SK-N-SH (cell line): ENCODE data around the gene CUX1. TPM values are rescaled to one million over a fixed set of nuclear protein-coding genes. Genes with fewer than 3 reads are reported as not detected.

Source experiments
- CTCF ChIA-PET: fragments of 300-600, 350-600 bp; formaldehyde crosslinking; extraction: SDS; loops from one replicate; lab custom pipeline; 2021; lab: Yijun Ruan, JAX
- POLR2A ChIA-PET: fragments of 350-600 bp; sonication (Branson Sonifier 250); formaldehyde crosslinking; extraction: SDS; loops from one replicate; lab custom pipeline; 2020; ENCODE audit warnings: antibody characterized with exemption, inconsistent platforms; lab: Yijun Ruan, JAX
- DNase-seq: peaks from one replicate; pipeline ENCODE4 v3.0.0; 2012
- H2AFZ ChIP-seq: fragments of 200-600 bp; sonication (generic); 2 replicates; pipeline ENCODE4 v1.8.1; 2016; ENCODE audit warnings: antibody characterized with exemption, mild to moderate bottlenecking, low read depth
- H3F3A ChIP-seq: fragments of 200-600 bp; sonication (generic); replicated peaks from 2 replicates; pipeline ENCODE3; 2016; ENCODE audit warnings: antibody characterized with exemption, mild to moderate bottlenecking; ENCODE audit not compliant: insufficient read depth
- H3K27ac ChIP-seq, 2 experiments: fragments of 200-500 bp in 1 of 2; fragments of 200-600 bp in 1 of 2; sonication (Bioruptor generic) in 1 of 2; sonication (generic), shearing (Covaris generic) in 1 of 2; 2 replicates each; pipeline versions ENCODE4 v1.5.1 to v1.6.1; 2014 to 2016; ENCODE audit warnings: low read depth in 2 of 2, inconsistent platforms in 1 of 2, low read length in 1 of 2, mild to moderate bottlenecking in 1 of 2, mixed read lengths in 1 of 2
- H3K27me3 ChIP-seq: fragments of 200-600 bp; sonication (generic), shearing (Covaris generic); 2 replicates; pipeline ENCODE4 v1.6.1; 2016; ENCODE audit warnings: mixed run types; ENCODE audit not compliant: insufficient read depth
- H3K36me3 ChIP-seq, 2 experiments: fragments of 200-500 bp in 1 of 2; fragments of 200-600 bp in 1 of 2; sonication (Bioruptor generic) in 1 of 2; sonication (generic) in 1 of 2; replicated peaks in 1 of 2; 2 replicates each; pipeline versions ENCODE3 to v1.5.1; 2014 to 2016; ENCODE audit warnings: low read length in 1 of 2, mild to moderate bottlenecking in 1 of 2; ENCODE audit not compliant: insufficient read depth in 2 of 2, control insufficient read depth in 1 of 2
- H3K4me1 ChIP-seq, 2 experiments: fragments of 200-500 bp in 1 of 2; fragments of 200-600 bp in 1 of 2; sonication (Bioruptor generic) in 1 of 2; sonication (generic), shearing (Covaris generic) in 1 of 2; 2 replicates each; pipeline versions ENCODE4 v1.5.1 to v1.6.1; 2014 to 2016; ENCODE audit warnings: low read depth in 1 of 2, low read length in 1 of 2, mixed run types in 1 of 2; ENCODE audit not compliant: insufficient read depth in 2 of 2, control insufficient read depth in 1 of 2
- H3K4me2 ChIP-seq: fragments of 200-600 bp; sonication (generic), shearing (Covaris generic); 2 replicates; pipeline ENCODE4 v1.6.1; 2017; ENCODE audit warnings: mixed run types
- H3K4me3 ChIP-seq, 2 experiments: fragments of 200-500 bp in 1 of 2; fragments of 200-600 bp in 1 of 2; sonication (Bioruptor generic) in 1 of 2; sonication (generic), shearing (Covaris generic) in 1 of 2; 2 replicates each; pipeline versions ENCODE4 v1.5.1 to v1.8.1; 2014 to 2016; ENCODE audit warnings: low read depth in 2 of 2, inconsistent platforms in 1 of 2, low read length in 1 of 2, mild to moderate bottlenecking in 1 of 2, mixed read lengths in 1 of 2, moderate library complexity in 1 of 2
- H3K79me2 ChIP-seq: fragments of 200-600 bp; sonication (generic); 2 replicates; pipeline ENCODE4 v1.8.1; 2017; ENCODE audit warnings: mild to moderate bottlenecking; ENCODE audit not compliant: insufficient read depth
- H3K9ac ChIP-seq: fragments of 200-600 bp; sonication (generic); 2 replicates; pipeline ENCODE4 v1.6.1; 2017; ENCODE audit warnings: mixed run types
- H3K9me2 ChIP-seq: fragments of 200-600 bp; sonication (generic); 2 replicates; pipeline ENCODE4 v1.6.1; 2017; ENCODE audit warnings: mixed run types
- H3K9me3 ChIP-seq: fragments of 200-600 bp; sonication (generic); 2 replicates; pipeline ENCODE4 v1.6.1; 2017; ENCODE audit warnings: mixed run types, mild to moderate bottlenecking, moderate library complexity
- H4K20me1 ChIP-seq: fragments of 200-600 bp; sonication (generic); 2 replicates; pipeline ENCODE4 v1.6.1; 2017; ENCODE audit warnings: mild to moderate bottlenecking, mixed run types; ENCODE audit not compliant: insufficient read depth
- CHD2 ChIP-seq: fragments of 150-350 bp; IDR thresholded peaks from 2 replicates; pipeline ENCODE4 v1.6.1; 2018; ENCODE audit warnings: low read length; ENCODE audit not compliant: partially characterized antibody
- EZH2phosphoT487 ChIP-seq: fragments of 200-600 bp; sonication (generic); IDR thresholded peaks from 2 replicates; pipeline ENCODE4 v1.6.1; 2017; ENCODE audit warnings: low read depth, mixed run types, mild to moderate bottlenecking, antibody characterized with exemption, moderate library complexity, borderline replicate concordance
- FOSL2 ChIP-seq: IDR thresholded peaks from 2 replicates; pipeline ENCODE4 v1.4.0; 2012; ENCODE audit warnings: low read depth, mild to moderate bottlenecking, moderate library complexity, borderline replicate concordance
- FOXJ3 ChIP-seq: sonication (generic); formaldehyde crosslinking; IDR thresholded peaks from 2 replicates; pipeline ENCODE4 v1.5.1; 2020; ENCODE audit warnings: mild to moderate bottlenecking, missing genetic modification reagents
- JUND ChIP-seq: IDR thresholded peaks from 2 replicates; pipeline ENCODE4 v1.4.0; 2012
- MAX ChIP-seq: IDR thresholded peaks from 2 replicates; pipeline ENCODE4 v1.4.0; 2012; ENCODE audit warnings: low read depth
- MXI1 ChIP-seq: IDR thresholded peaks from 2 replicates; pipeline ENCODE4 v1.6.1; 2012; ENCODE audit warnings: mild to moderate bottlenecking, low read depth, low read length, improper control_type of control experiment
- NFIC ChIP-seq: IDR thresholded peaks from 2 replicates; pipeline ENCODE4 v1.4.0; 2012; ENCODE audit warnings: borderline replicate concordance
- NRF1 ChIP-seq: IDR thresholded peaks from 2 replicates; pipeline ENCODE4 v1.6.1; 2012; ENCODE audit warnings: low read depth, mild to moderate bottlenecking, low read length
- RAD21 ChIP-seq: IDR thresholded peaks from 2 replicates; pipeline ENCODE4 v1.6.1; 2012; ENCODE audit warnings: mild to moderate bottlenecking, low read length
- RCOR1 ChIP-seq: fragments of 150-350 bp; IDR thresholded peaks from 2 replicates; pipeline ENCODE4 v1.6.1; 2017; ENCODE audit warnings: antibody characterized with exemption, low read length
- RFX5 ChIP-seq: IDR thresholded peaks from 2 replicates; pipeline ENCODE4 v1.6.1; 2012; ENCODE audit warnings: mild to moderate bottlenecking, improper control_type of control experiment, low read length
- SIN3A ChIP-seq: IDR thresholded peaks from 2 replicates; pipeline ENCODE4 v1.6.1; 2012; ENCODE audit warnings: low read depth, mild to moderate bottlenecking, low read length, moderate library complexity, borderline replicate concordance
- USF2 ChIP-seq: fragments of 150-350 bp; IDR thresholded peaks from 2 replicates; pipeline ENCODE4 v1.6.1; 2017; ENCODE audit warnings: antibody characterized with exemption, low read length, low read depth, borderline replicate concordance
- ZBTB33 ChIP-seq: IDR thresholded peaks from 2 replicates; pipeline ENCODE4 v1.4.0; 2012; ENCODE audit warnings: low read depth, borderline replicate concordance
- WGBS: methylation state at CpG from one replicate; pipeline ENCODE4 v1.1.6; 2017; ENCODE audit warnings: low lambda C conversion rate; 5-methylcytosine and 5-hydroxymethylcytosine counted together
- polyA plus RNA-seq, 3 experiments: library from polyadenylated mRNA; depleted of rRNA; stranded (reverse); fragments of >200 nt; gene quantifications; 2 replicates each; pipeline ENCODE4 v1.2.3, GENCODE V29; 2012
- TF ChIP-seq, protein P1 (sequence below): fragments of 150-350 bp; IDR thresholded peaks from 2 replicates; pipeline ENCODE4 v1.6.1; 2016; ENCODE audit warnings: mild to moderate bottlenecking, low read depth, low read length
- TF ChIP-seq, protein P2 (sequence below): IDR thresholded peaks from 2 replicates; pipeline ENCODE4 v1.6.1; 2012; ENCODE audit warnings: mild to moderate bottlenecking, low read depth, low read length, moderate library complexity

Gene CUX1
- polyA plus RNA-seq, 1 of the 3 experiments (the other 2 are of a cell fraction), result 68.6 TPM

DNA sequence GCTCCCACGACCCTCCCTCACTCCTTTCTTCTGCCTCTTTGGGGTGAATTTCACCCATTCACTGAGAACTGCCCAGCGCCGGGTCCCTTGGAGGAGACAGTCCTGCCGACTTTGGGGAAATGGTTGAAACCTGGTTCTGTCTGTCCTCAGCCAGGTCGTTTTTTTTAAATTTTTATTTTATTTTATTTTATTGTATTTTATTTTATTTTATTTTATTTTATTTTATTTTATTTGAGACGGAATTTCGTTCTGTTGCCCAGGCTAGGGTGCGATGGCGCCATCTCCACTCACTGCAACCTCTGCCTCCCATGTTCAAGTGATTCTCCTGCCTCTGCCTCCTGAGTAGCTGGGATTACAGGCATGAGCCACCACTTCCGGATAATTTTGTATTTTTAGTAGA is 363.3 kb downstream of the CUX1 start:
- Histone ChIP-seq H3K27me3 (no peaks in the 10 kb centered on the region), H4K20me1 (no peaks in the 10 kb centered on the region), H3K4me3 (no peak overlapping the region), H3K27ac (no peak overlapping the region), H2AFZ (no peak overlapping the region), H3K79me2 (no peaks in the 10 kb centered on the region), H3K36me3 (peaks cover 9 to 38% of the 10 kb centered on the region in 2 experiments), H3K9ac (no peak overlapping the region), H3K4me1 (peaks cover 0 to 4% of the 10 kb centered on the region in 2 experiments; a peak in 1 of 4 replicates), H3K4me2 (no peak overlapping the region), H3F3A (no peaks in the 10 kb centered on the region)
- no peak for TF ChIP-seq RCOR1
- no peak for TF ChIP-seq MXI1
- no peak for TF ChIP-seq USF2
- no peak for TF ChIP-seq MAX
- TF ChIP-seq, protein P1, sequence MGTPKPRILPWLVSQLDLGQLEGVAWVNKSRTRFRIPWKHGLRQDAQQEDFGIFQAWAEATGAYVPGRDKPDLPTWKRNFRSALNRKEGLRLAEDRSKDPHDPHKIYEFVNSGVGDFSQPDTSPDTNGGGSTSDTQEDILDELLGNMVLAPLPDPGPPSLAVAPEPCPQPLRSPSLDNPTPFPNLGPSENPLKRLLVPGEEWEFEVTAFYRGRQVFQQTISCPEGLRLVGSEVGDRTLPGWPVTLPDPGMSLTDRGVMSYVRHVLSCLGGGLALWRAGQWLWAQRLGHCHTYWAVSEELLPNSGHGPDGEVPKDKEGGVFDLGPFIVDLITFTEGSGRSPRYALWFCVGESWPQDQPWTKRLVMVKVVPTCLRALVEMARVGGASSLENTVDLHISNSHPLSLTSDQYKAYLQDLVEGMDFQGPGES, result no peak
- TF ChIP-seq, protein P2, sequence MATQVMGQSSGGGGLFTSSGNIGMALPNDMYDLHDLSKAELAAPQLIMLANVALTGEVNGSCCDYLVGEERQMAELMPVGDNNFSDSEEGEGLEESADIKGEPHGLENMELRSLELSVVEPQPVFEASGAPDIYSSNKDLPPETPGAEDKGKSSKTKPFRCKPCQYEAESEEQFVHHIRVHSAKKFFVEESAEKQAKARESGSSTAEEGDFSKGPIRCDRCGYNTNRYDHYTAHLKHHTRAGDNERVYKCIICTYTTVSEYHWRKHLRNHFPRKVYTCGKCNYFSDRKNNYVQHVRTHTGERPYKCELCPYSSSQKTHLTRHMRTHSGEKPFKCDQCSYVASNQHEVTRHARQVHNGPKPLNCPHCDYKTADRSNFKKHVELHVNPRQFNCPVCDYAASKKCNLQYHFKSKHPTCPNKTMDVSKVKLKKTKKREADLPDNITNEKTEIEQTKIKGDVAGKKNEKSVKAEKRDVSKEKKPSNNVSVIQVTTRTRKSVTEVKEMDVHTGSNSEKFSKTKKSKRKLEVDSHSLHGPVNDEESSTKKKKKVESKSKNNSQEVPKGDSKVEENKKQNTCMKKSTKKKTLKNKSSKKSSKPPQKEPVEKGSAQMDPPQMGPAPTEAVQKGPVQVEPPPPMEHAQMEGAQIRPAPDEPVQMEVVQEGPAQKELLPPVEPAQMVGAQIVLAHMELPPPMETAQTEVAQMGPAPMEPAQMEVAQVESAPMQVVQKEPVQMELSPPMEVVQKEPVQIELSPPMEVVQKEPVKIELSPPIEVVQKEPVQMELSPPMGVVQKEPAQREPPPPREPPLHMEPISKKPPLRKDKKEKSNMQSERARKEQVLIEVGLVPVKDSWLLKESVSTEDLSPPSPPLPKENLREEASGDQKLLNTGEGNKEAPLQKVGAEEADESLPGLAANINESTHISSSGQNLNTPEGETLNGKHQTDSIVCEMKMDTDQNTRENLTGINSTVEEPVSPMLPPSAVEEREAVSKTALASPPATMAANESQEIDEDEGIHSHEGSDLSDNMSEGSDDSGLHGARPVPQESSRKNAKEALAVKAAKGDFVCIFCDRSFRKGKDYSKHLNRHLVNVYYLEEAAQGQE, result no peak
- TF ChIP-seq FOSL2, result no peak
- TF ChIP-seq NFIC, result no peak
- TF ChIP-seq ZBTB33, result no peak
- TF ChIP-seq FOXJ3 (CRISPR knock-in tag), result no peak
- TF ChIP-seq CHD2, result no peak
- TF ChIP-seq JUND, result no peak
- no peak for TF ChIP-seq RFX5
- TF ChIP-seq NRF1, result no peak
- no peak for TF ChIP-seq SIN3A
- no peak for TF ChIP-seq EZH2phosphoT487
- TF ChIP-seq RAD21, result no peak
- TF ChIP-seq, all 33 proteins: peak for 0
- ChIA-PET CTCF (no interaction called here), POLR2A (no interaction called here)
- DNase-seq, result no peak
- Histone ChIP-seq H3K9me3 (no peaks in the 10 kb centered on the region), H3K9me2 (no peaks in the 10 kb centered on the region)
- WGBS, result 88% methylated on average over 10 of the region's 10 CpGs
